ENCODE data around the gene CLDN34.

Gene CLDN34

GRCh38 chrX:10007621-10008020 lies 40.5 kb downstream of the CLDN34 start:
- ChIA-PET POLR2A (no interaction called here), CTCF (interaction anchor here (3.4 kb wide), 1 partner anchor 111 kb away, joined by 16 read pairs; no protein-coding TSS in a partner anchor)
- H3K4me3 ChIP-seq (ENCODE audit: low read depth, low read length) = no peak overlapping the region
- TF ChIP-seq CTCF (IDR thresholded peaks at IDR 0.05; ENCODE audit: insufficient read depth, low read length, missing control alignments) = no peak
- no peak for DNase-seq (ENCODE audit: low read depth, low spot score)

GRCh38 chrX:10008483-10009056 lies 41.4 kb downstream of the CLDN34 start:
- no peak for DNase-seq (ENCODE audit: low read depth, low spot score)
- TF ChIP-seq CTCF (IDR thresholded peaks at IDR 0.05; ENCODE audit: insufficient read depth, low read length, missing control alignments) = no peak
- ChIA-PET CTCF (interaction anchor here (1.0 to 3.4 kb wide), 3 partner anchors 10 to 110 kb away, joined by 3 to 16 read pairs (median 3); no protein-coding TSS in a partner anchor), POLR2A (no interaction called here)
- no peak overlapping the region for H3K4me3 ChIP-seq (ENCODE audit: low read depth, low read length)

DNA sequence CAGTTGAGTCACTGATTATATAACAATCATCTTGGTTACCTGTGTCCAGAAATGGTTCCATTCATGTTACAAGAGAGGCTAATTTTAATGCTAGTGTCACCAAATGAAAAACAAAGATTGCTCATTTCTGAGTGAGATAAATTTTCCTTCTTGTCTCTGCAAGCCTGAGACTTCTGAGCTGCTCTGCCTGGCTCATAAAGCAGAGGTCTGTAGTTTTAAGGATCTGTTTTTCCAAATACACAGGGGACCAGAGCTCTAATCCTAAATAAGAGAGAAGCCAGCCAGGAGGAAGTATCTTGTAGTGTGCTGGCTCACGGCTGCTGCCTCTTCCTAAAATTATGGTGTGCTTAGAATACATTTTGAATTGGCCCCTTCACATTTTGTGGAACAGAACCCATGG lies 42.6 kb downstream of the CLDN34 start:
- no peak overlapping the region for H3K4me3 ChIP-seq (ENCODE audit: low read depth, low read length)
- CTCF ChIA-PET = interaction anchor here (3.4 kb wide), 1 partner anchor 109 kb away, joined by 16 read pairs; no protein-coding TSS in a partner anchor
- DNase-seq (ENCODE audit: low read depth, low spot score) = no peak
- POLR2A ChIA-PET = no interaction called here
- no peak for TF ChIP-seq CTCF (IDR thresholded peaks at IDR 0.05; ENCODE audit: insufficient read depth, low read length, missing control alignments)

DNA sequence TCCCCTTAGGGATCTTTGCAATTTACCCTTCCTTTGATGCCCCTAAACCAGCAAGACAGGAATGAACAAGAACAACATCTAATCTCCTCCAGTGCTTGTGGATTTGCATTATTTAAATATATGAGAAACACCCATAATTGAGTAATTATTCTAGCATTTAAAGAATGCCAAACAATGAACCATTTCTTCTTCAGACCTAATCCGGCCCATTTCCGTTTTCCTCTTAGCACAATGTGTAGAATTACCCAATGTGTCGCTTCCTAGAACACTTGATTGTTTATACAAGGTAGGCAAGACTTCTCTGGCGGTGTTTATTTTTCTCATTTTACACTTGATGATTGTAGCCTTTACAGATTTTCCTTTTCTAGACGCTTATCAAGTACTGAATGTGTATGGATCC lies 43.5 kb downstream of the CLDN34 start:
- CTCF ChIA-PET = interaction anchor here (0.7 to 2.1 kb wide), 2 partner anchors 14 to 105 kb away, joined by 3 to 12 read pairs; no protein-coding TSS in a partner anchor
- POLR2A ChIA-PET = no interaction called here
- H3K4me3 ChIP-seq (ENCODE audit: low read depth, low read length) = no peak overlapping the region
- no peak for TF ChIP-seq CTCF (IDR thresholded peaks at IDR 0.05; ENCODE audit: insufficient read depth, low read length, missing control alignments)
- no peak for DNase-seq (ENCODE audit: low read depth, low spot score)

DNA sequence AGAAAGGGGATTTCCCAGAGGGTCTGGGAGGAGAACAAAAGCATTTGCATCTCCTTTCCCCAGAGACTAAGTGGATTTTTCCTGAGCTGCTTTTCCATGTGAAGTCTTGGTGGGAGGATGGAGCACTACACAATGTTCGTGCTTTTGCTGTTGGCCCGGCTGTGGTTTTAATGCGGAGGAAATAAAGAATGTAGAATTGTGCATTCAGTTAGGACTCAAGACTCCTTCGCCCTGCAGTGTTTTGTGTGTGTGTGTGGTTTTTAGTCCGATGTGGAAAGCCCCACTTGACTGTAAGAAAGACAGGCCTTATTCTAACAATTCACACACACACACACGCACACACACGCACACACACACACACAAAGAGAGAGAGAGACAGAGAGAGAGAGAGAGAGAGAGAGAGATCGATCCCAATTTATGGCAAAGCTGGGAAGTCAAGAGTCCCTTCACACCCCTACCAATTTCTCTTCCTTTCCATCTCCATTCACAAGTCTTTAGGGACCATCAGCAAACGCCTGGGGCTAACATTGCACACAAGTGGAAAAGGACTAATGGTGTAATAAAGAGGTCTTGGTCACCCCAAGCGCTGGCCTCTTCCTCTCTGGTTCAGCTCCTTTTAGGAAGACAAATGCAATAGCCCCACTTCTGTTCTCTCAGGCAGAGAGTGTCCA lies 44.2 kb downstream of the CLDN34 start:
- no peak overlapping the region for H3K4me3 ChIP-seq (ENCODE audit: low read depth, low read length)

More for the DNA sequence above, 44.2 kb downstream of the CLDN34 start:
- ChIA-PET CTCF (interaction anchor here (0.7 to 2.2 kb wide), 3 partner anchors 15 to 108 kb away, joined by 3 to 15 read pairs (median 12); no protein-coding TSS in a partner anchor), POLR2A (no interaction called here)
- no peak for DNase-seq (ENCODE audit: low read depth, low spot score)
- TF ChIP-seq CTCF (IDR thresholded peaks at IDR 0.05; ENCODE audit: insufficient read depth, low read length, missing control alignments) = no peak

Measured in AG04449 (cell line).